Measurements from ENCODE around the gene BMP7. TPM values are rescaled to one million over a fixed set of nuclear protein-coding genes. Genes with fewer than 3 reads are reported as not detected.

The BMP7 gene
- total and polyA plus RNA-seq, 2 experiments from 2014 or later: 15.9 to 22.8 TPM

DNA sequence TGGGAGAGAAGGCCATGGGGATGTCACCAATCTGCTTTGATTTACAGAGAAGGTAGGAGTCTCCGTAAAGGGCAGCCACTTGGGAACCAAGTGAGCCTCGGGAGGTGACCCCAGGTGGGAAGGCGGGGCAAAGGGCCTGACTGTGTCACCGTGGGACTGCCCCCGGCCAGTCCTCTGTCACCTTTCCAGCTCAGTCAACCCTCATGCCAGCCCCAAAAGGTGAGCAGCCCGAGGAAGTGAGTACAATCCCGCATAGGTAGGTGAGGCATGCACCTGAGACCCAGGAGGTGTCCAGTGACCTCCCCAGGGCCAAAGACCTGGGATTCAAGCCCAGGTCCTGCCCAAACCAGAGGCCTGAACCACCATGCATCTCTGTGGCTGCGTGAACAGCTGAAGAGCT, 36.2 kb downstream of the BMP7 start:
- H4K20me1 ChIP-seq (replicated peaks; ENCODE audit: insufficient read depth): no peaks in the 10 kb centered on the region
- H3K9me2 ChIP-seq (ENCODE audit: insufficient read depth): peaks cover 3% of the 10 kb centered on the region; the same call in 1 of the 2 replicates
- no peak overlapping the region for H3K4me3 Mint-ChIP-seq
- H3K79me2 ChIP-seq (replicated peaks; ENCODE audit: insufficient read depth): 0 out of 2 replicates have a peak, but pooled peaks cover 10% of the 10 kb centered on the region
- ATAC-seq: no peak
- no peaks in the 10 kb centered on the region for H3K36me3 ChIP-seq (ENCODE audit: insufficient read depth)
- no peaks in the 10 kb centered on the region for H3K27me3 ChIP-seq (ENCODE audit: insufficient read depth)
- H3K27ac Mint-ChIP-seq: no peak overlapping the region
- no peak overlapping the region for H2AFZ ChIP-seq
- H3K4me1 Mint-ChIP-seq: peaks cover 35% of the 10 kb centered on the region
- no peak for DNase-seq (ENCODE audit: low spot score)
- peaks cover 8% of the 10 kb centered on the region; the same call in 2 of the 3 replicates for H3K9me3 Mint-ChIP-seq
- peaks cover 13% of the 10 kb centered on the region for H3K27me3 Mint-ChIP-seq (ENCODE audit: insufficient read depth, low read depth, poor library complexity)
- no peak overlapping the region for H3K27ac ChIP-seq (ENCODE audit: low read depth)
- H3K4me1 ChIP-seq (ENCODE audit: insufficient read depth): peaks cover 27% of the 10 kb centered on the region
- no peak overlapping the region for H3K4me2 ChIP-seq
- H3K4me3 ChIP-seq: no peak overlapping the region
- TF ChIP-seq, protein P1, sequence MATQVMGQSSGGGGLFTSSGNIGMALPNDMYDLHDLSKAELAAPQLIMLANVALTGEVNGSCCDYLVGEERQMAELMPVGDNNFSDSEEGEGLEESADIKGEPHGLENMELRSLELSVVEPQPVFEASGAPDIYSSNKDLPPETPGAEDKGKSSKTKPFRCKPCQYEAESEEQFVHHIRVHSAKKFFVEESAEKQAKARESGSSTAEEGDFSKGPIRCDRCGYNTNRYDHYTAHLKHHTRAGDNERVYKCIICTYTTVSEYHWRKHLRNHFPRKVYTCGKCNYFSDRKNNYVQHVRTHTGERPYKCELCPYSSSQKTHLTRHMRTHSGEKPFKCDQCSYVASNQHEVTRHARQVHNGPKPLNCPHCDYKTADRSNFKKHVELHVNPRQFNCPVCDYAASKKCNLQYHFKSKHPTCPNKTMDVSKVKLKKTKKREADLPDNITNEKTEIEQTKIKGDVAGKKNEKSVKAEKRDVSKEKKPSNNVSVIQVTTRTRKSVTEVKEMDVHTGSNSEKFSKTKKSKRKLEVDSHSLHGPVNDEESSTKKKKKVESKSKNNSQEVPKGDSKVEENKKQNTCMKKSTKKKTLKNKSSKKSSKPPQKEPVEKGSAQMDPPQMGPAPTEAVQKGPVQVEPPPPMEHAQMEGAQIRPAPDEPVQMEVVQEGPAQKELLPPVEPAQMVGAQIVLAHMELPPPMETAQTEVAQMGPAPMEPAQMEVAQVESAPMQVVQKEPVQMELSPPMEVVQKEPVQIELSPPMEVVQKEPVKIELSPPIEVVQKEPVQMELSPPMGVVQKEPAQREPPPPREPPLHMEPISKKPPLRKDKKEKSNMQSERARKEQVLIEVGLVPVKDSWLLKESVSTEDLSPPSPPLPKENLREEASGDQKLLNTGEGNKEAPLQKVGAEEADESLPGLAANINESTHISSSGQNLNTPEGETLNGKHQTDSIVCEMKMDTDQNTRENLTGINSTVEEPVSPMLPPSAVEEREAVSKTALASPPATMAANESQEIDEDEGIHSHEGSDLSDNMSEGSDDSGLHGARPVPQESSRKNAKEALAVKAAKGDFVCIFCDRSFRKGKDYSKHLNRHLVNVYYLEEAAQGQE (IDR thresholded peaks at IDR 0.05; ENCODE audit: unreplicated experiment): no peak
- TF ChIP-seq ZNF114 (CRISPR knock-in tag; IDR thresholded peaks at IDR 0.05): no peak
- no peak for TF ChIP-seq EZH2phosphoT487 (IDR thresholded peaks at IDR 0.05; ENCODE audit: unreplicated experiment)
- TF ChIP-seq NANOG (IDR thresholded peaks at IDR 0.05; ENCODE audit: borderline replicate concordance): no peak
- no peak for TF ChIP-seq EZH2 (IDR thresholded peaks at IDR 0.05; ENCODE audit: low read depth, unreplicated experiment)
- TF ChIP-seq ZNF331 (CRISPR knock-in tag; IDR thresholded peaks at IDR 0.05; ENCODE audit: low read depth): no peak
- TF ChIP-seq, protein P2, sequence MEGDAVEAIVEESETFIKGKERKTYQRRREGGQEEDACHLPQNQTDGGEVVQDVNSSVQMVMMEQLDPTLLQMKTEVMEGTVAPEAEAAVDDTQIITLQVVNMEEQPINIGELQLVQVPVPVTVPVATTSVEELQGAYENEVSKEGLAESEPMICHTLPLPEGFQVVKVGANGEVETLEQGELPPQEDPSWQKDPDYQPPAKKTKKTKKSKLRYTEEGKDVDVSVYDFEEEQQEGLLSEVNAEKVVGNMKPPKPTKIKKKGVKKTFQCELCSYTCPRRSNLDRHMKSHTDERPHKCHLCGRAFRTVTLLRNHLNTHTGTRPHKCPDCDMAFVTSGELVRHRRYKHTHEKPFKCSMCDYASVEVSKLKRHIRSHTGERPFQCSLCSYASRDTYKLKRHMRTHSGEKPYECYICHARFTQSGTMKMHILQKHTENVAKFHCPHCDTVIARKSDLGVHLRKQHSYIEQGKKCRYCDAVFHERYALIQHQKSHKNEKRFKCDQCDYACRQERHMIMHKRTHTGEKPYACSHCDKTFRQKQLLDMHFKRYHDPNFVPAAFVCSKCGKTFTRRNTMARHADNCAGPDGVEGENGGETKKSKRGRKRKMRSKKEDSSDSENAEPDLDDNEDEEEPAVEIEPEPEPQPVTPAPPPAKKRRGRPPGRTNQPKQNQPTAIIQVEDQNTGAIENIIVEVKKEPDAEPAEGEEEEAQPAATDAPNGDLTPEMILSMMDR (conservative IDR thresholded peaks at IDR 0.05; ENCODE audit: low read depth in 2 of 2): no peak
- no peak for TF ChIP-seq JUNB (IDR thresholded peaks at IDR 0.05; ENCODE audit: unreplicated experiment)
- no peak for TF ChIP-seq STAT1 (IDR thresholded peaks at IDR 0.05; ENCODE audit: unreplicated experiment)
- TF ChIP-seq POLR2AphosphoS5 (IDR thresholded peaks at IDR 0.05; ENCODE audit: low read depth): no peak
- H3K36me3 Mint-ChIP-seq (ENCODE audit: low read depth): peaks cover 7% of the 10 kb centered on the region; the same call in 1 of the 3 replicates
- no peaks in the 10 kb centered on the region for H3F3A ChIP-seq (replicated peaks; ENCODE audit: low read depth)

DNA sequence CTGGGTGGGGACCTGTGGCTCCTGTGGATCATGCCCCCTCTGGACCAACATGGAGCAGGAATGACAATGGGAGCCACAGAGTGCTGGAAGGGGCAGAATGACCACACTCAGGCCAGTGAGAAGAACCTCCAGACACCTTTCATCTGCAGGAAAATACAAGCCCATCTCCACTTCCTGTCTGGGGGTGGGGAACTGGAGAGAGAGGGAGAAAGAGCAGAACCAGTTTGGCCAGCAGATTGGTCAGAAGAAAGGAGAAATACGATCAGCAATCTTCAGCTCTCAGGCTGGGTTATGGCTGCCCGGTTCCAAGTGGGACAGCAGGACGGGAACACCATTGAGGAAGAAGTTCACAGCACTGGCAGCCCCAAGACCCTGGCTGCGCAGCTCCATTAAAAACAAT, 37.0 kb downstream of the BMP7 start:
- Mint-ChIP-seq H3K36me3 (ENCODE audit: low read depth) (peaks cover 7% of the 10 kb centered on the region; the same call in 1 of the 3 replicates), H3K4me1 (peaks cover 35% of the 10 kb centered on the region), H3K4me3 (no peak overlapping the region), H3K9me3 (peaks cover 8% of the 10 kb centered on the region; the same call in 2 of the 3 replicates), H3K27ac (peak overlapping the region; percentile 36; the same call in 1 of the 2 replicates), H3K27me3 (ENCODE audit: insufficient read depth, low read depth, poor library complexity) (peaks cover 14% of the 10 kb centered on the region)
- H3K4me3 ChIP-seq: no peak overlapping the region
- no peaks in the 10 kb centered on the region for H4K20me1 ChIP-seq (replicated peaks; ENCODE audit: insufficient read depth)
- H3K36me3 ChIP-seq (ENCODE audit: insufficient read depth): no peaks in the 10 kb centered on the region
- no peak overlapping the region for H3K4me2 ChIP-seq
- DNase-seq (ENCODE audit: low spot score) (no peak), ATAC-seq (no peak)
- H3K27ac ChIP-seq (ENCODE audit: low read depth): no peak overlapping the region
- no peaks in the 10 kb centered on the region for H3K27me3 ChIP-seq (ENCODE audit: insufficient read depth)
- no peaks in the 10 kb centered on the region for H3F3A ChIP-seq (replicated peaks; ENCODE audit: low read depth)
- H3K79me2 ChIP-seq (replicated peaks; ENCODE audit: insufficient read depth): 0 out of 2 replicates have a peak, but pooled peaks cover 7% of the 10 kb centered on the region
- H3K4me1 ChIP-seq (ENCODE audit: insufficient read depth): peaks cover 27% of the 10 kb centered on the region
- peaks cover 3% of the 10 kb centered on the region; the same call in 1 of the 2 replicates for H3K9me2 ChIP-seq (ENCODE audit: insufficient read depth)
- TF ChIP-seq EZH2 (IDR thresholded peaks at IDR 0.05; ENCODE audit: low read depth, unreplicated experiment) (no peak), POLR2AphosphoS5 (IDR thresholded peaks at IDR 0.05; ENCODE audit: low read depth) (no peak), ZNF331 (CRISPR knock-in tag; IDR thresholded peaks at IDR 0.05; ENCODE audit: low read depth) (no peak), EZH2phosphoT487 (IDR thresholded peaks at IDR 0.05; ENCODE audit: unreplicated experiment) (no peak), STAT1 (IDR thresholded peaks at IDR 0.05; ENCODE audit: unreplicated experiment) (no peak)
- TF ChIP-seq, protein P2 (conservative IDR thresholded peaks at IDR 0.05; ENCODE audit: low read depth in 2 of 2): no peak
- TF ChIP-seq, protein P3, sequence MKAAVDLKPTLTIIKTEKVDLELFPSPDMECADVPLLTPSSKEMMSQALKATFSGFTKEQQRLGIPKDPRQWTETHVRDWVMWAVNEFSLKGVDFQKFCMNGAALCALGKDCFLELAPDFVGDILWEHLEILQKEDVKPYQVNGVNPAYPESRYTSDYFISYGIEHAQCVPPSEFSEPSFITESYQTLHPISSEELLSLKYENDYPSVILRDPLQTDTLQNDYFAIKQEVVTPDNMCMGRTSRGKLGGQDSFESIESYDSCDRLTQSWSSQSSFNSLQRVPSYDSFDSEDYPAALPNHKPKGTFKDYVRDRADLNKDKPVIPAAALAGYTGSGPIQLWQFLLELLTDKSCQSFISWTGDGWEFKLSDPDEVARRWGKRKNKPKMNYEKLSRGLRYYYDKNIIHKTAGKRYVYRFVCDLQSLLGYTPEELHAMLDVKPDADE (IDR thresholded peaks at IDR 0.05): no peak
- no peak overlapping the region for H2AFZ ChIP-seq

Measured in GM23338 (cell line).